Stimulated activated CD8-positive, alpha-beta memory T cell treated with anti-CD3 and anti-CD28 coated beads, Interleukin-7, amount 100 ng/mL, for 24 hours (primary cell): Measurements from ENCODE around the gene CEP68.
A peak's percentile ranks its signal among the peaks of the same experiment; 100 is the strongest.
"Not testable (repeated sequence)": the region's sequence is repeated elsewhere in the genome, so short reads cannot be mapped to it uniquely, and the experiment has no call there.

Experiments used
- DNase-seq: peaks from one replicate; pipeline ENCODE4 v3.0.0-alpha.2; 2020; ENCODE audit warnings: low read depth

Gene CEP68

GRCh38 chr2:65030476-65031332 lies 25.5 kb upstream of the CEP68 start:
- DNase-seq, result no peak

- no peak for DNase-seq
These were observed 24.7 kb upstream of the CEP68 start for GRCh38 chr2:65031341-65032018.

- DNase-seq, result no peak
These were observed 23.9 kb upstream of the CEP68 start for GRCh38 chr2:65032019-65032975.

GRCh38 chr2:65033178-65033577 lies 23.0 kb upstream of the CEP68 start:
- no peak for DNase-seq

GRCh38 chr2:65033667-65034066 lies 22.5 kb upstream of the CEP68 start:
- not testable (repeated sequence) for DNase-seq

GRCh38 chr2:65035351-65035943 lies 20.8 kb upstream of the CEP68 start:
- no peak for DNase-seq

- no peak for DNase-seq
These were observed 19.0 kb upstream of the CEP68 start for GRCh38 chr2:65037178-65037577.

GRCh38 chr2:65039640-65040039 lies 16.6 kb upstream of the CEP68 start:
- no peak for DNase-seq

- DNase-seq, result peak; percentile 44
These were observed 15.6 kb upstream of the CEP68 start for GRCh38 chr2:65040400-65041261.

GRCh38 chr2:65043001-65043400 lies 13.2 kb upstream of the CEP68 start:
- DNase-seq, result no peak

- no peak for DNase-seq
These were observed 12.0 kb upstream of the CEP68 start for GRCh38 chr2:65044097-65044735.

- DNase-seq, result no peak
These were observed 10.6 kb upstream of the CEP68 start for GRCh38 chr2:65045651-65046050.

- no peak for DNase-seq
These were observed 9.4 kb upstream of the CEP68 start for GRCh38 chr2:65046633-65047407.

GRCh38 chr2:65049010-65049639 lies 7.1 kb upstream of the CEP68 start:
- no peak for DNase-seq

GRCh38 chr2:65050931-65051330 lies 5.3 kb upstream of the CEP68 start:
- no peak for DNase-seq

- DNase-seq, result no peak
These were observed 3.0 kb upstream of the CEP68 start for GRCh38 chr2:65053199-65053598.

GRCh38 chr2:65054749-65055421 lies 1.3 kb upstream of the CEP68 start:
- no peak for DNase-seq

- no peak for DNase-seq
These were observed 598 bp upstream of the CEP68 start for GRCh38 chr2:65055422-65056214.
